ENCODE measurements around the gene DARS2. TPM values are rescaled to one million over a fixed set of nuclear protein-coding genes. Genes with fewer than 3 reads are reported as not detected.
"Not testable (repeated sequence)": the region's sequence is repeated elsewhere in the genome, so short reads cannot be mapped to it uniquely, and the experiment has no call there.

DARS2 gene, protein sequence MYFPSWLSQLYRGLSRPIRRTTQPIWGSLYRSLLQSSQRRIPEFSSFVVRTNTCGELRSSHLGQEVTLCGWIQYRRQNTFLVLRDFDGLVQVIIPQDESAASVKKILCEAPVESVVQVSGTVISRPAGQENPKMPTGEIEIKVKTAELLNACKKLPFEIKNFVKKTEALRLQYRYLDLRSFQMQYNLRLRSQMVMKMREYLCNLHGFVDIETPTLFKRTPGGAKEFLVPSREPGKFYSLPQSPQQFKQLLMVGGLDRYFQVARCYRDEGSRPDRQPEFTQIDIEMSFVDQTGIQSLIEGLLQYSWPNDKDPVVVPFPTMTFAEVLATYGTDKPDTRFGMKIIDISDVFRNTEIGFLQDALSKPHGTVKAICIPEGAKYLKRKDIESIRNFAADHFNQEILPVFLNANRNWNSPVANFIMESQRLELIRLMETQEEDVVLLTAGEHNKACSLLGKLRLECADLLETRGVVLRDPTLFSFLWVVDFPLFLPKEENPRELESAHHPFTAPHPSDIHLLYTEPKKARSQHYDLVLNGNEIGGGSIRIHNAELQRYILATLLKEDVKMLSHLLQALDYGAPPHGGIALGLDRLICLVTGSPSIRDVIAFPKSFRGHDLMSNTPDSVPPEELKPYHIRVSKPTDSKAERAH
- 14.2 TPM for polyA plus RNA-seq (2012; ENCODE audit: low read depth, missing spikeins)

DNA sequence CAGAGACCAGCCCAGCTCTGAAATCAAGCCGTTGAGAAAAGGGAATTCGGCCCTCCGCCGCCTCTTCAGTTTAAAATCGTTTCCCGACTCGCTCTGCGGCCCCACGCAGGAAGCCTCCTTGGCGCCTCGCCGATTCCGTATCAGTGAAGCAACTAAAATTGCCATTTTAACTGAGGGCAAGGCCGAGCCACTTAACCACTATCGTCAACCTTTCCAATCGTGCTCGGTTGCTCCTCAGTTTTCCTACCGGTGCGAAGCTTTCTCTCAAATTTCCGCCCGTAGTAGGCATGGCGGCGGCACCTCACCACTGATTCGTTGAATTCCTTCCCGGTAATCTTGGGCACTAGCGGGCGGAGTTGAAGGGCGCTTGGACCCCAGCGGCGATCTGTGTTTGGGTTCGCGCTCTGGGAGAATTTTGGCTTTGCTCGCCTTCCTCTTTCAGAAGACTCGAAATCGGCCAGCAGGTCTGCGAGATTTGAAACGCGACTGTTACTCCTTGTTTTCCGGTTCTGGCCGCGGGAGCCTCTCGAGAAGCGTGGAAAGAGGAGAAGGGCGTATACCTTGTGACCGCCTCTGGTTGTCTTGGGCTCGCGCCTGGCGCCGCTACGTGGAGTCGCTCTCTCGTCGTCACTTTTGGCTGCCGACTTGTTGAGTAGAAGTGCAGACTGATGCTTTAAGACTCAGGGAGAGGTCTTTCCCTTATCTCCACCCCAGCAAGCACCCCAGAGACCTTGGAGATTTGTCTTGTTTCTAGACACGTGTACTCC, at the start of gene DARS2, which contains the start of gene CENPL:
TSS of gene DARS2 (plus strand) at position 359 of the 767 bp plus-strand sequence. CDS start 557 bp downstream, outside the sequence.
TSS of gene CENPL (minus strand) at position 569 of the 767 bp plus-strand sequence. CDS start 13,584 bp downstream, outside the sequence.
- peak; percentile 76; the same call in 1 of the 2 replicates for TF ChIP-seq POLR2AphosphoS5 (IDR thresholded peaks at IDR 0.05; ENCODE audit: low read depth, low read length)
- TF ChIP-seq POU2F2 (IDR thresholded peaks at IDR 0.05; ENCODE audit: low read depth, low read length), result peak; percentile 65
- peak; percentile 79 for TF ChIP-seq POLR2A (IDR thresholded peaks at IDR 0.05; ENCODE audit: low read depth, low read length)
- peak; percentile 75 for TF ChIP-seq TAF1 (IDR thresholded peaks at IDR 0.05; ENCODE audit: low read depth, low read length)
- no peak for TF ChIP-seq PAX5 (IDR thresholded peaks at IDR 0.05; ENCODE audit: insufficient read depth, low read length, severe bottlenecking)
- TF ChIP-seq SPI1 (IDR thresholded peaks at IDR 0.05; ENCODE audit: low read depth, low read length), result no peak
- FAIRE-seq, result peak; percentile 90

DNA sequence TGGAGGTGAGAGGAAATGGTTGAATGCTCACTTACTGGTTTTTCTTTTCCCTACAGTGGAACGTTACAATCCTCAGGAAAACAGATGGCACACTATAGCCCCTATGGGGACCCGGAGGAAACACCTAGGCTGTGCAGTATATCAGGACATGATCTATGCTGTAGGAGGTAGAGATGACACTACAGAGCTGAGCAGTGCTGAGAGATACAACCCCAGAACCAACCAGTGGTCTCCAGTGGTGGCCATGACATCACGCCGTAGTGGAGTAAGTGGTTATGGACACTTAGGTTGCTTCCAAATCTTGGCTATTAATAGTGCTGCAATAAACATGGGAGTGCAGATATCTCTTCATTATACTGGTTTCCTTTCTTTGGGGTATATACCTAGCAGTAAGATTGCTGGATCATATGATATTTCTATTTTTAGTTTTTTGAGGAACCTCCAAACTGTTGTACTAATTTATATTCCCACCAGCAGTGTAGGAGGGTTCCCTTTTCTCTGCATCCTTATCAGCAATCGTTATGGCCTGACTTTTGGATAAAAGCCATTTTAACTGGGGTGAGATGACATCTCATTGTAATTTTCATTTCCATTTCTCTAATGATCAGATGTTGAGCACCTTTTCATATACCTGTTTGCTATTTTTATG, 48.8 kb upstream of the DARS2 start:
- FAIRE-seq, result no peak
- TF ChIP-seq TAF1 (IDR thresholded peaks at IDR 0.05; ENCODE audit: low read depth, low read length), result no peak
- TF ChIP-seq POLR2A (IDR thresholded peaks at IDR 0.05; ENCODE audit: low read depth, low read length), result no peak
- TF ChIP-seq PAX5 (IDR thresholded peaks at IDR 0.05; ENCODE audit: insufficient read depth, low read length, severe bottlenecking), result no peak
- no peak for TF ChIP-seq SPI1 (IDR thresholded peaks at IDR 0.05; ENCODE audit: low read depth, low read length)
- no peak for DNase-seq (ENCODE audit: insufficient read length, low spot score)

More for the DNA sequence above, at the start of gene DARS2, which contains the start of gene CENPL:
- DNase-seq (ENCODE audit: insufficient read length, low spot score), result peak; percentile 61

DNA sequence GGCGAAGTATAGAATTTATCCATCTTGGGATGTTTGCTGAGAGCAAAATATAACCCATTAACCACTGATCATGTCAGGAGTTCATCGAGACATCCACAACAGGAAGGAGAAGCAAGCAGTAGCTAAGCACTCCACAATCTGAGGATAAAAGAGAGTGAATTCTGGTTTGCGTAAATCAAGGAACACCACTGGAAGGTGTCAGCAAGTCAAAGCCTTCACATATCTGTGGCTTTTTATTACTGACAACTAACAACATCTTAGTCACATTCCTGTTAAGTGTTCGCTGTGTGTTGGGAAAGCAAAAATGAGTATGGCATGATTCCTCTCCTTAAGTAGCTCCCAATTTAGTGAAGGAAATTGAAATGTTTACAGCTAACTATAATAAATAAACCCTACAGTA, 44.5 kb upstream of the DARS2 start:
- DNase-seq (ENCODE audit: insufficient read length, low spot score) (no peak), FAIRE-seq (peak; percentile 47)
- TF ChIP-seq SPI1 (IDR thresholded peaks at IDR 0.05; ENCODE audit: low read depth, low read length), result no peak
- TF ChIP-seq TAF1 (IDR thresholded peaks at IDR 0.05; ENCODE audit: low read depth, low read length), result no peak
- TF ChIP-seq POLR2A (IDR thresholded peaks at IDR 0.05; ENCODE audit: low read depth, low read length), result no peak
- no peak for TF ChIP-seq PAX5 (IDR thresholded peaks at IDR 0.05; ENCODE audit: insufficient read depth, low read length, severe bottlenecking)
- no peak for TF ChIP-seq POLR2AphosphoS5 (IDR thresholded peaks at IDR 0.05; ENCODE audit: low read depth, low read length)
- no peak for TF ChIP-seq POU2F2 (IDR thresholded peaks at IDR 0.05; ENCODE audit: low read depth, low read length)

DNA sequence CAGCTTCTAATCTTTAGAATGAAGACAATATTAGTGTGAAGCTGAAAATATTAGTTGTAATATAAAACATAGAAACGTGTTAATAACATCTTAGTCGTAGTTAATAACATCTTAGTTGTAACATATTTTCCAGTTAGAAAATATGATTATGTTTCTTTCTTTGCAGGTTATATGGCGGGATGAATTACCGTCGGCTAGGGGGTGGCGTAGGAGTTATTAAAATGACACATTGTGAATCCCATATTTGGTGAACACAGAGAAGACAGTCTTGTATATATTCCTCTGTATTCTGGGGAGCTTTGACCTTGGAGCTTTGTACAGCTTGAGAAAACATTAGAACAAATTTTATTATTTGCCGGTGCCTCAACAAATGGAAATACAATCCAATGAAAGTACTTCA, 39.5 kb upstream of the DARS2 start:
- TF ChIP-seq TAF1 (IDR thresholded peaks at IDR 0.05; ENCODE audit: low read depth, low read length) (no peak), POLR2A (IDR thresholded peaks at IDR 0.05; ENCODE audit: low read depth, low read length) (no peak), PAX5 (IDR thresholded peaks at IDR 0.05; ENCODE audit: insufficient read depth, low read length, severe bottlenecking) (no peak), POLR2AphosphoS5 (IDR thresholded peaks at IDR 0.05; ENCODE audit: low read depth, low read length) (no peak), POU2F2 (IDR thresholded peaks at IDR 0.05; ENCODE audit: low read depth, low read length) (no peak), SPI1 (IDR thresholded peaks at IDR 0.05; ENCODE audit: low read depth, low read length) (no peak)
- DNase-seq (ENCODE audit: insufficient read length, low spot score) (no peak), FAIRE-seq (no peak)

DNA sequence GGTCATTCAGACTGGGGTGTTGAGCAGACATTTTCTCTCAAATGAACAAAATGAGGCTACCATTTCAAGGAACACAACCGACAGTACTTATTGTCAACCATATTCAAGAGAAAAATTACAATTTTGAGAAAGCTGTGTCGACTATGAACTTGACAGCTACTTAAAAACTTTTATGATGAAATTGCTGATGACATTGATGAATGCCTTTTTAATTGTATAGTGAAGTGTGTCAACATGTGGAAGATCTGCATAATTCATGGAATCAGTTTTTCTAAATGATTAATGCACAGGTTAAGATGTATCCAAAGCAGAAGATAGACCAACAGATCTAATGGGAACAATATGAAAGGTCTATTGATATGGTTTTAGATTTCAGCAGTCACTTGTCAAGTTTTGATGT, 34.6 kb upstream of the DARS2 start:
- DNase-seq (ENCODE audit: insufficient read length, low spot score) (no peak), FAIRE-seq (no peak)
- TF ChIP-seq TAF1 (IDR thresholded peaks at IDR 0.05; ENCODE audit: low read depth, low read length) (no peak), PAX5 (IDR thresholded peaks at IDR 0.05; ENCODE audit: insufficient read depth, low read length, severe bottlenecking) (no peak), POLR2AphosphoS5 (IDR thresholded peaks at IDR 0.05; ENCODE audit: low read depth, low read length) (no peak), POU2F2 (IDR thresholded peaks at IDR 0.05; ENCODE audit: low read depth, low read length) (no peak), SPI1 (IDR thresholded peaks at IDR 0.05; ENCODE audit: low read depth, low read length) (no peak), POLR2A (IDR thresholded peaks at IDR 0.05; ENCODE audit: low read depth, low read length) (no peak)

DNA sequence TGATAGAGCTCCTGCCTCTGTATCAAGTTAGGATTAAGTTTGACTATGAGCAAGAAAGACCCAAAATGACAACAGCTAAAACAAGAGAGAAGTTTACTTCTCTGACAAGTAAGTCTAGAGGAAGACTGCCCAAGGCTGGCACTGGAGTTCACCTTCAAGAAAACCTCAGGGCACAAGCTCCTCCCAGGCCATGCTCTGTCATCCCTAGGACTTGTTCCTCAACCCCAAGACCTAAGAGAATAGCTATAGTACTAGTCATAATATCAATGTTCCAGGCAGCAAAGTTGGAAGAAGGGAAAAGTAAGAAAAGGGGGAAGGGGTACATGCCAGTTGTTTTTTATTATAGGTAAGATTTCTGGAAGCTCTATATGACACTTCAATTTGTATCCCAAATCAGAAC, 26.4 kb upstream of the DARS2 start:
- FAIRE-seq (no peak), DNase-seq (ENCODE audit: insufficient read length, low spot score) (no peak)
- no peak for TF ChIP-seq POLR2A (IDR thresholded peaks at IDR 0.05; ENCODE audit: low read depth, low read length)
- no peak for TF ChIP-seq PAX5 (IDR thresholded peaks at IDR 0.05; ENCODE audit: insufficient read depth, low read length, severe bottlenecking)
- no peak for TF ChIP-seq SPI1 (IDR thresholded peaks at IDR 0.05; ENCODE audit: low read depth, low read length)
- no peak for TF ChIP-seq POLR2AphosphoS5 (IDR thresholded peaks at IDR 0.05; ENCODE audit: low read depth, low read length)
- TF ChIP-seq POU2F2 (IDR thresholded peaks at IDR 0.05; ENCODE audit: low read depth, low read length), result no peak
- no peak for TF ChIP-seq TAF1 (IDR thresholded peaks at IDR 0.05; ENCODE audit: low read depth, low read length)

DNA sequence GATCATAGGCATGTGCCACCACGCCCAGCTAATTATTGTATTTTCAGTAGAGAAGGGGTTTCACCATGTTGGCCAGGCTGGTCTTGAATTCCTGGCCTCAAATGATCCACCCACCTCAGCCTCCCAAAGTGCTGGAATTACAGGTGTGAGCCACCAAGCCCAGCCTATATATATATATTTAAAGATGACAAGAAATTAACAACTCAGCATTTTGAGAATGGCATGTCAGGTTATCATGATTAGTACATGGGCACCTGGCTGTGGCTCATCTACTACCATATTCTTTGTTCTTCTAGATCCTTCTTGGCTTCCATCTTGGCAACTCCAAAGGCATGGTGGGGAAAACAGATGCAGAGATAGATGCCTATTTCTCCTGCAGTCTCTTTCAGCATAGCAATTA, 24.5 kb upstream of the DARS2 start:
- not testable (repeated sequence) for DNase-seq (ENCODE audit: insufficient read length, low spot score); FAIRE-seq

DNA sequence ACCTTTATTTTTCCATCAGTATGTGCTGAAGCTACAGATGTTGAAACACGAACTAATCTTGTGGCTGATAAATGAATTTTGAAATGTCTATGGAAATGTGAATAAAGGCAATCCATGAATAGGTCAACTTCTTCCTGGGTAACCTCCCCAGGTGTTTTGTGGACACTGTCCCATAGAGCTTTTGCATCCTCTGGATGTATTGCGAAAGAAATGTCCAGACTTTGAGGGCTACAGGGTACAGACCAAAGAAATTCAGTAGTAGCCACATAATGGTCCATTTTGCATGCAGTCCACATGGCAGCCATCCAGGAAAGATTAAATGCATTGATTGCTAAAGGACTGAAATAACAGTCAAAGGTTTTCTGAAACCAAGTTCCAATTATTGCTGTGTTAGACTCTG, 21.5 kb upstream of the DARS2 start:
- TF ChIP-seq POLR2AphosphoS5 (IDR thresholded peaks at IDR 0.05; ENCODE audit: low read depth, low read length) (no peak), POU2F2 (IDR thresholded peaks at IDR 0.05; ENCODE audit: low read depth, low read length) (no peak), PAX5 (IDR thresholded peaks at IDR 0.05; ENCODE audit: insufficient read depth, low read length, severe bottlenecking) (no peak)
- no peak for DNase-seq (ENCODE audit: insufficient read length, low spot score)
- FAIRE-seq, result no peak

DNA sequence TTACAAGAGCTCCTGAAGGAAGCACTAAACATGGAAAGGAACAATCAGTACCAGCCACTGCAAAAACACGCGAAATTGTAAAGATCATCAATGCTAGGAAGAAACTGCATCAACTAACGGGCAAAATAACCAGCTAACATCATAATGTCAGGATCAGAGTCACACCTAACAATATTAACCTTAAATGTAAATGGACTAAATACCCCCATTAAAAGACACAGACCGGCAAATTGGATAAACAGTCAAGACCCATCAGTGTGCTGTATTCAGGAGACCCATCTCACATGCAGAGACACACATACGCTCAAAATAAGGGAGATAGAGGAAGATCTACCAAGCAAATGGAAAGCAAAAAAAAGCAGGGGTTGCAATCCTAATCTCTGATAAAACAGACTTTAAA, 10.8 kb upstream of the DARS2 start:
- DNase-seq (ENCODE audit: insufficient read length, low spot score); FAIRE-seq: not testable (repeated sequence)

Data from GM12891 (cell line).